H9 (cell line): ENCODE results near the gene COMMD1. TPM values are rescaled to one million over a fixed set of nuclear protein-coding genes. Genes with fewer than 3 reads are reported as not detected.

Experiments used
- DNase-seq: peaks from one replicate; pipeline ENCODE4 v3.0.0-alpha.2; 2017
- H2AFZ ChIP-seq: one replicate; pipeline ENCODE4 v1.6.1; 2013; ENCODE audit warnings: mild to moderate bottlenecking, low read length, control low read depth, moderate library complexity
- H2AK5ac ChIP-seq: 2 replicates; pipeline ENCODE4 v1.6.1; 2013; ENCODE audit warnings: low read length, control low read depth, mixed read lengths; ENCODE audit not compliant: insufficient read length
- H2BK120ac ChIP-seq: one replicate; pipeline ENCODE4 v1.6.1; 2013; ENCODE audit warnings: low read depth, mild to moderate bottlenecking, low read length, control low read depth, inconsistent platforms; ENCODE audit not compliant: poor library complexity, severe bottlenecking
- H2BK12ac ChIP-seq: 2 replicates; pipeline ENCODE4 v1.6.1; 2013; ENCODE audit warnings: low read length, control low read depth, mixed read lengths, low read depth; ENCODE audit not compliant: insufficient read length
- H2BK15ac ChIP-seq: 2 replicates; pipeline ENCODE4 v1.6.1; 2013; ENCODE audit warnings: low read depth, low read length, control low read depth
- H2BK20ac ChIP-seq: one replicate; pipeline ENCODE4 v1.6.1; 2013; ENCODE audit warnings: low read depth, mild to moderate bottlenecking, low read length, control low read depth, inconsistent platforms; ENCODE audit not compliant: poor library complexity, severe bottlenecking
- H2BK5ac ChIP-seq: 2 replicates; pipeline ENCODE4 v1.6.1; 2013; ENCODE audit warnings: low read length, control low read depth, mixed read lengths; ENCODE audit not compliant: insufficient read length
- H3K14ac ChIP-seq: 2 replicates; pipeline ENCODE4 v1.6.1; 2013; ENCODE audit warnings: low read length, control low read depth; ENCODE audit not compliant: insufficient read depth
- H3K18ac ChIP-seq: 2 replicates; pipeline ENCODE4 v1.6.1; 2013; ENCODE audit warnings: low read depth, mild to moderate bottlenecking, mixed read lengths, low read length, control low read depth; ENCODE audit not compliant: insufficient read length
- H3K23ac ChIP-seq: 2 replicates; pipeline ENCODE4 v1.6.1; 2013; ENCODE audit warnings: low read length, control low read depth, mixed read lengths, low read depth; ENCODE audit not compliant: insufficient read length
- H3K23me2 ChIP-seq: 2 replicates; pipeline ENCODE4 v1.6.1; 2013; ENCODE audit warnings: low read depth, mild to moderate bottlenecking, mixed read lengths, low read length, control low read depth; ENCODE audit not compliant: insufficient read length, poor library complexity, severe bottlenecking
- H3K27ac ChIP-seq: 2 replicates; pipeline ENCODE4 v1.5.1; 2013; ENCODE audit warnings: low read length, control low read depth, mixed read lengths, low read depth; ENCODE audit not compliant: insufficient read length
- H3K27me3 ChIP-seq: 2 replicates; pipeline ENCODE4 v1.6.1; 2013; ENCODE audit warnings: low read length, control low read depth, inconsistent platforms; ENCODE audit not compliant: insufficient read depth
- H3K4ac ChIP-seq: 2 replicates; pipeline ENCODE4 v1.6.1; 2013; ENCODE audit warnings: low read depth, mild to moderate bottlenecking, control low read depth, inconsistent platforms, low read length, moderate library complexity
- H3K4me1 ChIP-seq: 2 replicates; pipeline ENCODE4 v1.6.1; 2013; ENCODE audit warnings: low read length, control low read depth, inconsistent platforms; ENCODE audit not compliant: insufficient read depth
- H3K4me2 ChIP-seq: 2 replicates; pipeline ENCODE4 v1.6.1; 2013; ENCODE audit warnings: low read length, control low read depth, mixed read lengths; ENCODE audit not compliant: insufficient read length, insufficient read depth
- H3K56ac ChIP-seq: 2 replicates; pipeline ENCODE4 v1.6.1; 2013; ENCODE audit warnings: low read depth, mild to moderate bottlenecking, mixed read lengths, low read length, control low read depth; ENCODE audit not compliant: insufficient read length
- H3K79me1 ChIP-seq: 2 replicates; pipeline ENCODE4 v1.6.1; 2013; ENCODE audit warnings: low read depth, mild to moderate bottlenecking, moderate library complexity, low read length, control low read depth, inconsistent platforms; ENCODE audit not compliant: insufficient read depth, poor library complexity, severe bottlenecking
- H3K79me2 ChIP-seq: 2 replicates; pipeline ENCODE4 v1.6.1; 2013; ENCODE audit warnings: low read length, control low read depth, inconsistent platforms; ENCODE audit not compliant: insufficient read depth
- H3K9ac ChIP-seq: 2 replicates; pipeline ENCODE4 v1.6.1; 2013; ENCODE audit warnings: low read length, control low read depth, mixed read lengths; ENCODE audit not compliant: insufficient read length; ENCODE audit errors: extremely low read depth
- H3K9me3 ChIP-seq: one replicate; pipeline ENCODE4 v1.6.1; 2013; ENCODE audit warnings: low read depth, low read length, inconsistent platforms; ENCODE audit not compliant: control insufficient read depth
- H3T11ph ChIP-seq: one replicate; pipeline ENCODE4 v1.6.1; 2013; ENCODE audit warnings: mild to moderate bottlenecking, low read length, control low read depth, inconsistent platforms
- H4K20me1 ChIP-seq: one replicate; pipeline ENCODE4 v1.6.1; 2013; ENCODE audit not compliant: control insufficient read depth, insufficient read length, insufficient read depth
- H4K5ac ChIP-seq: 2 replicates; pipeline ENCODE4 v1.6.1; 2013; ENCODE audit warnings: low read depth, mild to moderate bottlenecking, mixed read lengths, low read length, control low read depth; ENCODE audit not compliant: insufficient read length
- H4K8ac ChIP-seq: replicated peaks from 2 replicates; pipeline ENCODE4 v1.6.1; 2013; ENCODE audit warnings: low read length, control low read depth, mixed read lengths, low read depth; ENCODE audit not compliant: insufficient read length
- H4K91ac ChIP-seq: 2 replicates; pipeline ENCODE4 v1.6.1; 2013; ENCODE audit warnings: low read depth, mild to moderate bottlenecking, moderate library complexity, mixed read lengths, low read length, control low read depth; ENCODE audit not compliant: insufficient read length
- H3K27ac Mint-ChIP-seq, 3 experiments: 2 replicates in 2 of 3; 3 replicates in 1 of 3; pipeline ENCODE4 v1.8.0; 2020 to 2021; ENCODE audit warnings: mixed read lengths in 3 of 3, mild to moderate bottlenecking in 1 of 3, moderate library complexity in 1 of 3
- H3K27me3 Mint-ChIP-seq: 2 replicates; pipeline ENCODE4 v1.8.0; 2021; ENCODE audit warnings: low read depth, mild to moderate bottlenecking, moderate library complexity, mixed read lengths
- H3K36me3 Mint-ChIP-seq, 3 experiments: 2 replicates in 2 of 3; 3 replicates in 1 of 3; pipeline ENCODE4 v1.8.0; 2020 to 2021; ENCODE audit warnings: low read depth in 3 of 3, mixed read lengths in 3 of 3; ENCODE audit not compliant: insufficient read depth in 1 of 3
- H3K4me1 Mint-ChIP-seq, 2 experiments: 2 replicates each; pipeline ENCODE4 v1.8.0; 2020; ENCODE audit warnings: mixed read lengths in 2 of 2
- H3K4me3 Mint-ChIP-seq, 2 experiments: 2 replicates in 1 of 2; 3 replicates in 1 of 2; pipeline ENCODE4 v1.8.0; 2020 to 2021; ENCODE audit warnings: mild to moderate bottlenecking in 2 of 2, mixed read lengths in 2 of 2, moderate library complexity in 1 of 2
- H3K9me3 Mint-ChIP-seq, 2 experiments: 2 replicates in 1 of 2; 3 replicates in 1 of 2; pipeline ENCODE4 v1.8.0; 2020; ENCODE audit warnings: mild to moderate bottlenecking in 2 of 2, mixed read lengths in 2 of 2, moderate library complexity in 1 of 2
- CTCF ChIP-seq: fragments of 200-600 bp; sonication (generic); conservative IDR thresholded peaks from 3 replicates; pipeline ENCODE4 v1.8.0; 2021; ENCODE audit warnings: antibody characterized with exemption, mild to moderate bottlenecking
- WGBS: extraction: QIAGEN DNeasy Blood & Tissue Kit; methylation state at CpG from one replicate; pipeline ENCODE4 v1.1.7; 2013; ENCODE audit warnings: missing lambda C conversion rate, low lambda C conversion rate, mixed read lengths; ENCODE audit not compliant: insufficient read length; ENCODE audit errors: extremely low coverage; 5-methylcytosine and 5-hydroxymethylcytosine counted together
- total RNA-seq: library from RNA; stranded (reverse); gene quantifications from 2 replicates; pipeline ENCODE4 v1.2.1, GENCODE V29; 2021

COMMD1 gene
- total RNA-seq, 1 experiment from 2014 or later = 31.5 TPM

DNA sequence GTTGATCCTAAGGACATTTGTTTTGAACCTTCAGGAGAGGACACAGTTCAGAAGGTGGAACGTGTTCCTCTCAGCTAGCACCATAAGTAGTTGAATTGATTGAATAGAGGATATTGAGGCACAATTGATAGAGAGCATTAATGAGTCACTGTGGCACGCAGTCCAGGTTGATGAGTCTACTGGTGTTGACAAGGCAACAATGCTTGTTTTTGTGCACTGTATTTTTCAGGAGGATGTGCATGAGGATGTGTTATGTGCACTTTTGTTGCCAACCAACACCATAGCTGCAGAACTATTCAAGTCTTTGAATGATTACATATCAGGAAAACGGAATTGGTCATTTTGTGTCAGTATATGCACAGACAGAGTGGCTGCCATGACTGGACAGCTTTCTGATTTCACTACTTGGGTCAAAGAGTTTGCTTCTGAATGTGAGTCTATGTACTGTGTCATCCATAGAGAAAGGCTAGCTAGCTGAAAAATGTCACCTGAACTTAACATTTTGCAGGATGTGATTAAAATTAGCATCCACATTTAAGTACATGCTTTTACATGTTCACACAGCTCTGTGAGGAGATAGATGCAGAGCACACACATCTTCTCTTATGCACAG lies 150.4 kb downstream of the COMMD1 start:
- Histone ChIP-seq H3T11ph (no peak overlapping the region), H2BK20ac (no peak overlapping the region), H2BK15ac (no peak overlapping the region), H4K8ac (no peak overlapping the region), H4K5ac (no peak overlapping the region), H2BK120ac (no peak overlapping the region), H3K27me3 (no peaks in the 10 kb centered on the region), H3K79me1 (no peaks in the 10 kb centered on the region), H4K20me1 (no peaks in the 10 kb centered on the region), H3K18ac (no peak overlapping the region), H3K23me2 (no peaks in the 10 kb centered on the region), H2AFZ (no peak overlapping the region), H3K4me1 (no peaks in the 10 kb centered on the region), H3K4me2 (no peak overlapping the region), H3K23ac (no peak overlapping the region), H2AK5ac (no peak overlapping the region), H3K27ac (no peak overlapping the region), H3K4ac (no peak overlapping the region), H3K9ac (no peak overlapping the region), H3K14ac (no peak overlapping the region), H2BK12ac (no peak overlapping the region), H4K91ac (no peak overlapping the region), H3K56ac (no peak overlapping the region), H3K79me2 (no peaks in the 10 kb centered on the region), H2BK5ac (no peak overlapping the region), H3K9me3 (no peaks in the 10 kb centered on the region)
- Mint-ChIP-seq H3K27ac (no peak overlapping the region), H3K9me3 (no peaks in the 10 kb centered on the region), H3K4me3 (no peak overlapping the region), H3K27me3 (no peaks in the 10 kb centered on the region), H3K4me1 (peaks cover 10 to 14% of the 10 kb centered on the region in 2 experiments), H3K36me3 (peaks cover 0 to 2% (median 0%) of the 10 kb centered on the region in 3 experiments; a peak in 1 of 7 replicates)
- no CpG with 5 or more reads among the region's 3 CpGs for WGBS
- DNase-seq = no peak
- no peak for TF ChIP-seq CTCF
